ENCODE data around the gene NAIP. TPM values are rescaled to one million over a fixed set of nuclear protein-coding genes. Genes with fewer than 3 reads are reported as not detected.
"Not testable (repeated sequence)": the region's sequence is repeated elsewhere in the genome, so short reads cannot be mapped to it uniquely, and the experiment has no call there.

Gene NAIP
- total RNA-seq, 1 experiment from 2014 or later: 0.71 TPM

DNA sequence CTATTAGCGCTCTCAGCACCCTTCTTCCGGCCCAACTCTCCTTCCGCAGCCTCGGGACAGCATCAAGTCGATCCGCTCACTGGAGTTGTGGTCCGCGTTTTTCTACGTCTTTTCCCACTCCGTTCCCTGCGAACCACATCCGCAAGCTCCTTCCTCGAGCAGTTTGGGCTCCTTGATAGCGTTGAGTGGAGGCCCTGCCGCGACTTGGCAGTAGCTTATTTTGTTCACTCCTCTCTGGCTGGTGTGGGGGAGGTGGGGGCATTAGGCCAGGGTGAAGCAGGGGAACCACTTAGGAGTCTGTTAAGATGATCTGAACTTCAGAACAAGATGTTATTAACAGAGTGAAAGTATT is 100.0 kb downstream of the NAIP start:
- not testable (repeated sequence) for DNase-seq (ENCODE audit: low spot score)

Other genes with a start within 250 kb of the NAIP start
- gene SERF1A, start 124.7 kb downstream of the NAIP start, total RNA-seq (2014; rRNA removed; shearing (Covaris generic)): 2.0 TPM in 1 of 2 replicates, not detected in the other
- gene SMN1, start 100.3 kb downstream of the NAIP start, total RNA-seq (2014; rRNA removed; shearing (Covaris generic)): 24.1 and 29.1 TPM in 2 replicates
- gene GTF2H2, start 42.3 kb upstream of the NAIP start, total RNA-seq (2014; rRNA removed; shearing (Covaris generic)): 8.8 and 9.5 TPM in 2 replicates

Data from HT-29 (cell line).